Gastrocnemius medialis (tissue), 4 donors: ENCODE measurements around the gene XPNPEP1.

Experiments
- CTCF ChIP-seq, 5 experiments: fragments of 450-650 bp in 3 of 5; fragments of 200-600 bp in 2 of 5; sonication (generic) in 2 of 5; IDR thresholded peaks in 4 of 5; conservative IDR thresholded peaks in 1 of 5; 1 replicate in 4 of 5; 2 replicates in 1 of 5; pipeline ENCODE4 v1.5.1; 2016 to 2019; ENCODE audit warnings: antibody characterized with exemption in 5 of 5, mild to moderate bottlenecking in 3 of 5, moderate library complexity in 3 of 5
- POLR2A ChIP-seq, 2 donors: fragments of 450-650 bp; IDR thresholded peaks; one replicate each; pipeline ENCODE4 v1.6.1; 2017; ENCODE audit warnings: antibody characterized with exemption in 2 of 2, mild to moderate bottlenecking in 2 of 2, moderate library complexity in 2 of 2

DNA sequence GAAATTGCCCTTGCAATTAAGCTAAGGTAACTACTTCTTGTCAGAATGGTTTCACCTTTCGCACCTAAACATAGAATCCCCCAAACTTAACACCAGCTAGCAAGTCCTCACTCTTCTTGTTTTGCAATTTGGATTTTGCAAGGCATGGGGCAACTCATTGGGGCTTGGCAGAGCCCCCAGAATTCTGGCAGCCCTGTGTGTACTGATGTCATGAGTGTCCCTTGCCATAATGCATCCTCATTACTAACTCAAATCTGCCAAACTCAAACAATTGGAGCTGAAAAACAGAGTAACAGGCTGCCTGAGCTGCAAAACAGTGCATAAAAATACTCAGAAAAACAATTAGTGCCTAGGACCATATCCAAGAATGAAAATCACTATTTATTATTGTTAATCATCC, 7.9 kb upstream of the XPNPEP1 start:
- TF ChIP-seq CTCF (IDR thresholded peaks at IDR 0.05 in 4 of 5, conservative IDR thresholded peaks at IDR 0.05 in 1 of 5) (no peak), POLR2A (IDR thresholded peaks at IDR 0.05) (no peak)
